Stimulated activated CD4-positive, alpha-beta T cell treated with anti-CD3 and anti-CD28 coated beads, Interleukin-2, amount 100 ng/mL, for 24 hours (primary cell): ENCODE measurements around the gene MUCL3.
A peak's percentile ranks its signal among the peaks of the same experiment; 100 is the strongest.
"Not testable (repeated sequence)": the region's sequence is repeated elsewhere in the genome, so short reads cannot be mapped to it uniquely, and the experiment has no call there.

ENCODE experiments used
- DNase-seq, 2 donors: peaks; one replicate each; pipeline ENCODE4 v3.0.0-alpha.2; 2020

MUCL3 gene

GRCh38 chr6:30942338-30943060 lies 1.7 kb downstream of the MUCL3 start:
- DNase-seq, result peak in 1 of 2 donors; percentile 16

- DNase-seq, result no peak
Measured at GRCh38 chr6:30944051-30944450, 3.3 kb downstream of the MUCL3 start.

GRCh38 chr6:30945281-30945680 lies 4.5 kb downstream of the MUCL3 start:
- DNase-seq, result no peak

- DNase-seq, result no peak
Measured at GRCh38 chr6:30947231-30947630, 6.5 kb downstream of the MUCL3 start.

- no peak for DNase-seq
Measured at GRCh38 chr6:30948811-30949210, 8.0 kb downstream of the MUCL3 start.

GRCh38 chr6:30951907-30952469 lies 11.2 kb downstream of the MUCL3 start:
- DNase-seq, result no peak

- DNase-seq, result no peak
Measured at GRCh38 chr6:30954631-30955366, 14.0 kb downstream of the MUCL3 start.

- peak; percentile 74 to 86 for DNase-seq
Measured at GRCh38 chr6:30955367-30956042, 14.7 kb downstream of the MUCL3 start.

GRCh38 chr6:30957716-30958115 lies 16.9 kb downstream of the MUCL3 start:
- DNase-seq, result no peak

- DNase-seq, result no peak
Measured at GRCh38 chr6:30960907-30961673, 20.3 kb downstream of the MUCL3 start.

GRCh38 chr6:30962716-30963115 lies 21.9 kb downstream of the MUCL3 start:
- no peak for DNase-seq

GRCh38 chr6:30963641-30964040 lies 22.9 kb downstream of the MUCL3 start:
- no peak for DNase-seq

GRCh38 chr6:30964075-30964474 lies 23.3 kb downstream of the MUCL3 start:
- DNase-seq, result no peak

- DNase-seq, result no peak
Measured at GRCh38 chr6:30965140-30965601, 24.4 kb downstream of the MUCL3 start.

GRCh38 chr6:30966154-30966553 lies 25.4 kb downstream of the MUCL3 start:
- no peak for DNase-seq

GRCh38 chr6:30969171-30969570 lies 28.4 kb downstream of the MUCL3 start:
- DNase-seq, result not testable (repeated sequence)

GRCh38 chr6:30970946-30971345 lies 30.2 kb downstream of the MUCL3 start:
- no peak for DNase-seq

- DNase-seq, result no peak
Measured at GRCh38 chr6:30972816-30973215, 32.0 kb downstream of the MUCL3 start.

GRCh38 chr6:30974490-30975252 lies 33.9 kb downstream of the MUCL3 start:
- no peak for DNase-seq

- DNase-seq, result no peak
Measured at GRCh38 chr6:30979141-30979540, 38.4 kb downstream of the MUCL3 start.

- no peak for DNase-seq
Measured at GRCh38 chr6:30979690-30980089, 38.9 kb downstream of the MUCL3 start.
